Endothelial cell (in vitro differentiated cells): ENCODE measurements around the gene EFNB1. TPM values are rescaled to one million over a fixed set of nuclear protein-coding genes. Genes with fewer than 3 reads are reported as not detected.

Experiments
- DNase-seq: peaks from one replicate; pipeline ENCODE4 v3.0.0; 2021; ENCODE audit warnings: low spot score
- H3K27ac Mint-ChIP-seq: one replicate; pipeline ENCODE4 v1.8.0; 2021; ENCODE audit warnings: mixed read lengths, inconsistent platforms; ENCODE audit not compliant: unreplicated experiment
- H3K27me3 Mint-ChIP-seq: one replicate; pipeline ENCODE4 v1.8.0; 2021; ENCODE audit warnings: mild to moderate bottlenecking, moderate library complexity, mixed read lengths, inconsistent platforms; ENCODE audit not compliant: unreplicated experiment
- H3K36me3 Mint-ChIP-seq: one replicate; pipeline ENCODE4 v1.8.0; 2021; ENCODE audit warnings: mild to moderate bottlenecking, low read depth, mixed read lengths, inconsistent platforms; ENCODE audit not compliant: unreplicated experiment
- H3K4me1 Mint-ChIP-seq: one replicate; pipeline ENCODE4 v1.8.0; 2021; ENCODE audit warnings: mild to moderate bottlenecking, mixed read lengths, inconsistent platforms; ENCODE audit not compliant: unreplicated experiment
- H3K4me3 Mint-ChIP-seq: one replicate; pipeline ENCODE4 v1.8.0; 2021; ENCODE audit warnings: mild to moderate bottlenecking, mixed read lengths, inconsistent platforms; ENCODE audit not compliant: unreplicated experiment
- H3K9me3 Mint-ChIP-seq: one replicate; pipeline ENCODE4 v1.8.0; 2021; ENCODE audit warnings: mixed read lengths, inconsistent platforms; ENCODE audit not compliant: unreplicated experiment
- total RNA-seq: library from RNA; stranded (reverse); fragmentation: NEBNext Ultra II Directional; extraction: Animal tissue kit (Norgen Biotek cat#: 25700); gene quantifications from one replicate; pipeline ENCODE4 v1.2.1, GENCODE V29; 2021; ENCODE audit not compliant: unreplicated experiment
- TF ChIP-seq, protein P1 (sequence below): fragments of 200-600 bp; sonication (generic); IDR thresholded peaks from one replicate; pipeline ENCODE4 v1.5.0; 2021; ENCODE audit warnings: antibody characterized with exemption; ENCODE audit not compliant: unreplicated experiment

EFNB1 gene
- total RNA-seq, 1 donor from 2014 or later, result 7.8 TPM

DNA sequence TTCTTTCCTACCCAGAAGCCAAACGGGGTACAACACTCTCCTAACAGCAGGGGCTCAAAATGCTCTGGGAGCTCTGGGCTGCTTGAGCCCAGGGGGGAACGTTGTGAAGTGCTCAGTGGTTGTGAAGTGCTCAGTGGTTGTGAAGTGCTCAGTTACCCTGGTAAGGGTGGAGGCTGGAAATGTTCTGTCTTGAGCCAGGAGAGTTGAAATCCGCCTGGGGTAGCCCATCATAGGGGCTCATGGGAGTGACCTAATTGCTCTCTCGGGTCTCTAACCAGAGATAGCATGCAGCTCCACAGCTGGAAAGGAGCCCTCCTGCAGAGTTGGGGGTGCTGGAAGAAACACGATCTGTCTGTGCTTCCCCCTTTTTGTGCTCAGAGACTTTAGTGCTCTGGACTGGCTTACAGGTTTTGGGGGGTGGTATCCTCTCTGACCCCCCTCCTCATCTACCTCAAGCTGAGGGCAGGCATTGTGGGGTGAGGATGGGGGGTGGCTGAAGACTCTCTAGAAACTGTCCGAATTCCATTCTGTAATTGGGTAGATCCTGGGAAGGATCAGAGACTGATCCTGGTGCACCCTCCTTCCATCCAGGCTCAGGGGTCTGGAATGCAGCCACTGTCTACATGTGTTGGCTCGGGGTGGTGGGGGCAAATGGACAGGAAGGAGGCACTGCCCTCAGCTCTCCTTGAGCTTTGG, 2.7 kb downstream of the EFNB1 start:
- H3K27me3 Mint-ChIP-seq, result peaks cover 5% of the 10 kb centered on the region
- H3K4me3 Mint-ChIP-seq, result no peak overlapping the region
- no peak for DNase-seq
- no peaks in the 10 kb centered on the region for H3K36me3 Mint-ChIP-seq
- H3K9me3 Mint-ChIP-seq, result no peaks in the 10 kb centered on the region
- TF ChIP-seq, protein P1, sequence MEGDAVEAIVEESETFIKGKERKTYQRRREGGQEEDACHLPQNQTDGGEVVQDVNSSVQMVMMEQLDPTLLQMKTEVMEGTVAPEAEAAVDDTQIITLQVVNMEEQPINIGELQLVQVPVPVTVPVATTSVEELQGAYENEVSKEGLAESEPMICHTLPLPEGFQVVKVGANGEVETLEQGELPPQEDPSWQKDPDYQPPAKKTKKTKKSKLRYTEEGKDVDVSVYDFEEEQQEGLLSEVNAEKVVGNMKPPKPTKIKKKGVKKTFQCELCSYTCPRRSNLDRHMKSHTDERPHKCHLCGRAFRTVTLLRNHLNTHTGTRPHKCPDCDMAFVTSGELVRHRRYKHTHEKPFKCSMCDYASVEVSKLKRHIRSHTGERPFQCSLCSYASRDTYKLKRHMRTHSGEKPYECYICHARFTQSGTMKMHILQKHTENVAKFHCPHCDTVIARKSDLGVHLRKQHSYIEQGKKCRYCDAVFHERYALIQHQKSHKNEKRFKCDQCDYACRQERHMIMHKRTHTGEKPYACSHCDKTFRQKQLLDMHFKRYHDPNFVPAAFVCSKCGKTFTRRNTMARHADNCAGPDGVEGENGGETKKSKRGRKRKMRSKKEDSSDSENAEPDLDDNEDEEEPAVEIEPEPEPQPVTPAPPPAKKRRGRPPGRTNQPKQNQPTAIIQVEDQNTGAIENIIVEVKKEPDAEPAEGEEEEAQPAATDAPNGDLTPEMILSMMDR, result no peak
- no peak overlapping the region for H3K27ac Mint-ChIP-seq
- H3K4me1 Mint-ChIP-seq, result peaks cover 3% of the 10 kb centered on the region

DNA sequence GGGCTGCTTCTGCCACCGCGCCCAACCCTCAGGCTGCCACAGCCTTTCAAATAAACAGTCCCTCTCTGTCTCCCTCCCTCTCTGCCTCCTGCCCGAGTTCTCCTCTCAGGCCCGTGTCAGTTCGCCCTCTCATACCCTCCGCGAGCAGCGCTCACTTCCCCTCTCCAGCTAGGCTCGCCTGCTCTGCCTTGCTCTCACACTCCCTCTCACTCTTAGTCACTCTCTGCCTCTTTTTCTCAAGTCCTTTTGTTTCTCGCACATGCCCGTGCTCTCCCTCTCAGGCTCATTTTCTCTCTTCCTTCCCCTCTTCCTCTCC, 3.2 kb downstream of the EFNB1 start:
- Mint-ChIP-seq H3K9me3 (no peaks in the 10 kb centered on the region), H3K4me1 (peaks cover 3% of the 10 kb centered on the region), H3K27me3 (peaks cover 5% of the 10 kb centered on the region), H3K36me3 (no peaks in the 10 kb centered on the region), H3K27ac (no peak overlapping the region), H3K4me3 (peak overlapping the region; percentile 83)
- TF ChIP-seq, protein P1, result no peak
- no peak for DNase-seq

DNA sequence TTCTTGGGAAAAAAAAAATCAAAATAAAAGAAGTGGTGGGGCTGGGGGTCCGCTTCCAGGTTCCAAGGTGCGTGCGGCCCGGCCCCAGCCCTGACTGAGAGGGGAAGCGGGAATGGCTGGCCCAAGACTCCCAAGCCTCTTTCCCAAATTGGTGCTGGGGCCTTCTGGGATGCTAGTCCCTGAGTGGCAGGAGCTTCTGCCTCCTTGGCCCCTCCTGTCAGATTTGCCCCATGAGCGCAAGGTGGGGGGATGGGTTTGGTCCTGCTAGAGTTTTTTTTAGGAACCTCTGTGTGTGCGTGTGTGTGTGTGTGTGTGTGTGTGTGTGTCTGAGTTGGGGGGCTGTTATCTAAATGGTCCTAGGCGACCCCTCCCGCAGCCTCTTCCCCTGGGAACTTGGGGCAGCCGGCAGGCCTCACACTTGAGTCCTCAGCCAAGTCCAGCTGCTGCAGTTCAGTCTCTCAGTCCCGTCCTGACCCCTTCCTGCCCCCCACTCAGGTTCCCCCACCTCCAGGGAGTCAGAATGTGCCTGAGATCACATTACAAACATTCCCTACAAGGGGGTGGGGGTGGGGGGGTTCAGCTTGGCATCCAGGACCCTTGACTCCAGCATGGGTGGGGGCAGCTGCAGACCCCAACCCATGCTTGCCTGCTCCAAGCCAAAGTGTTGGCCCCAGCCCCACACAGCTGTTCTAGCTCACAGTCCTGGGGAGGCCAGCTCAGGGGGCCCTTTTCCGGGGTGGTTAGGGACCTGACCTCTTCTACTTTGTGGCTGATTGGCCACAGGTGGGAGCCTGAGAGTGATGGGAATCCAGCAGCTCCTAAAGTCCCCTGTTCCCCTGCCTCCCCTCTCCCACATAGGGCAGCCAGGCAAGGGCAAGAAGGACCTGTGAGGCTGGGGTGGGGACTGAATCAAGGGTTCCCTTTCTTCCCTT, 4.0 kb downstream of the EFNB1 start:
- H3K27ac Mint-ChIP-seq, result no peak overlapping the region
- TF ChIP-seq, protein P1, result no peak
- H3K4me3 Mint-ChIP-seq, result no peak overlapping the region
- H3K27me3 Mint-ChIP-seq, result peaks cover 5% of the 10 kb centered on the region
- H3K9me3 Mint-ChIP-seq, result no peaks in the 10 kb centered on the region
- H3K36me3 Mint-ChIP-seq, result no peaks in the 10 kb centered on the region
- no peak for DNase-seq
- H3K4me1 Mint-ChIP-seq, result peaks cover 3% of the 10 kb centered on the region

DNA sequence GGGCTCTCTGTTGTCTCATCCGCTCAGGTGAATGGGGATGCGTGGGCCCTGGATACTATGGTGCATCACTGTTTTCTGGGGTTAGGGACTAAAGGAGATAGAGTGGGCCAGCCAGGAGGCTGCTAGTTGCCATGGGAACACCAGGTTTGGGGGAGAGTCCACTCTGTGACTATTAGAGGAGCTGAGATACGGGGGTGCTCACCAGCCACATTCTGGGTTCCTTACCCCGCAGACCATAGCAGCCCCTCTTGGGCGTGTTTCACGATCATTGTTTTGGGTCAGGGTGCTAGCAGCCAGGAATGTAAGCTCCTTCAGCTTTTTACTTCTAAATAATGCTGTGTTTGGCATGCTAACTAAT, 4.6 kb downstream of the EFNB1 start:
- Mint-ChIP-seq H3K27me3 (peaks cover 4% of the 10 kb centered on the region), H3K9me3 (no peaks in the 10 kb centered on the region), H3K36me3 (no peaks in the 10 kb centered on the region), H3K27ac (no peak overlapping the region), H3K4me1 (peaks cover 3% of the 10 kb centered on the region), H3K4me3 (no peak overlapping the region)
- TF ChIP-seq, protein P1, result no peak
- DNase-seq, result no peak

DNA sequence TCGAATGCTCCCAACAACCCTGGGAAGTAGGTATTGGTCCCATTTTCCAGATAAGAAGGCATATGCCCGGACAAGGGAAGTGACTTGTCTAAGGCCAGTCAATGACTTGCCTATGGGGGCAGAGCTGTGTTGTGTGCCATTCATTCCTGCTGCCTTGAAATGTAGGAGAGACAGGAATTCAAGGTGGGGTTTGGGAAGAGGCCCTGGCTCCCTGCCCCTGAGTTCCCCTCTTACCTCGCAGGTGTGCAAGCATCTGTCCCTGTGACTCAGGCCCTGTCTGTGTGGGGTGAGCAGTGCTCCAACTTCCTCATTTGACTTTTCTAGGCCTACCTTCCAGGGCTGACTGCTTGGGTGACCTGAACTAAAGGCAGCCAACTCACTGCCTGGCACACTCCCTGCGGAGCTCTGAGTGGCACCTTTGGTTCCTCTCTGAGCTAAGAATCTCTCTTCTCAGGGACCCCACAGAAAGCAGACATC, 5.1 kb downstream of the EFNB1 start:
- no peak overlapping the region for H3K4me3 Mint-ChIP-seq
- H3K27me3 Mint-ChIP-seq, result peaks cover 2% of the 10 kb centered on the region
- peaks cover 3% of the 10 kb centered on the region for H3K4me1 Mint-ChIP-seq
- H3K36me3 Mint-ChIP-seq, result no peaks in the 10 kb centered on the region
- no peak for DNase-seq
- H3K9me3 Mint-ChIP-seq, result no peaks in the 10 kb centered on the region
- no peak overlapping the region for H3K27ac Mint-ChIP-seq
- TF ChIP-seq, protein P1, result no peak
